Activated CD4-positive, alpha-beta T cell treated with anti-CD3 and anti-CD28 coated beads, Interleukin-2, Interleukin-6, amounts not matched to agents 100 ng/mL and 50 ng/mL, durations not matched to agents 16 hours and 8 hours (primary cell): ENCODE measurements around the gene PRKCH.
A peak's percentile ranks its signal among the peaks of the same experiment; 100 is the strongest.

ENCODE experiments used
- DNase-seq: peaks from one replicate; pipeline ENCODE4 v3.0.0-alpha.2; 2020

Gene PRKCH

GRCh38 chr14:61499991-61500390 is 178.6 kb downstream of the PRKCH start:
- no peak for DNase-seq

GRCh38 chr14:61501714-61502458 is 180.5 kb downstream of the PRKCH start:
- DNase-seq: no peak

GRCh38 chr14:61502459-61503093 is 181.2 kb downstream of the PRKCH start:
- peak; percentile 57 for DNase-seq

- DNase-seq: peak; percentile 88
Measured at GRCh38 chr14:61503167-61503801, 181.9 kb downstream of the PRKCH start.

- peak; percentile 42 for DNase-seq
Measured at GRCh38 chr14:61504901-61505300, 183.5 kb downstream of the PRKCH start.

- no peak for DNase-seq
Measured at GRCh38 chr14:61505815-61506809, 184.7 kb downstream of the PRKCH start.

GRCh38 chr14:61508526-61508925 is 187.1 kb downstream of the PRKCH start:
- no peak for DNase-seq

GRCh38 chr14:61510736-61511557 is 189.6 kb downstream of the PRKCH start:
- no peak for DNase-seq

- peak; percentile 72 for DNase-seq
Measured at GRCh38 chr14:61511558-61511948, 190.2 kb downstream of the PRKCH start.

- peak; percentile 41 for DNase-seq
Measured at GRCh38 chr14:61512026-61512834, 190.9 kb downstream of the PRKCH start.

- DNase-seq: no peak
Measured at GRCh38 chr14:61513986-61514830, 192.8 kb downstream of the PRKCH start.

GRCh38 chr14:61514927-61515326 is 193.5 kb downstream of the PRKCH start:
- no peak for DNase-seq

GRCh38 chr14:61515436-61516117 is 194.2 kb downstream of the PRKCH start:
- no peak for DNase-seq

- DNase-seq: no peak
Measured at GRCh38 chr14:61516118-61516743, 194.9 kb downstream of the PRKCH start.

- DNase-seq: no peak
Measured at GRCh38 chr14:61516964-61517653, 195.7 kb downstream of the PRKCH start.

- no peak for DNase-seq
Measured at GRCh38 chr14:61517911-61518384, 196.6 kb downstream of the PRKCH start.

- no peak for DNase-seq
Measured at GRCh38 chr14:61518403-61518802, 197.0 kb downstream of the PRKCH start.

GRCh38 chr14:61519106-61519505 is 197.7 kb downstream of the PRKCH start:
- no peak for DNase-seq
